HepG2 (cell line): ENCODE measurements around the gene ADRA2B. TPM values are rescaled to one million over a fixed set of nuclear protein-coding genes. Genes with fewer than 3 reads are reported as not detected.
A peak's percentile ranks its signal among the peaks of the same experiment; 100 is the strongest.
"Not testable (repeated sequence)": the region's sequence is repeated elsewhere in the genome, so short reads cannot be mapped to it uniquely, and the experiment has no call there.

ENCODE experiments used
- ATAC-seq: fragments of 200-7000 bp; cut with Tn5 transposase; 3 replicates; pipeline ENCODE4 v1.9.1; 2020; ENCODE audit warnings: mild to moderate bottlenecking, moderate library complexity
- BruUV-seq: library from RNA; stranded (reverse); fragments of 400-500 nt; replicated peaks from 2 replicates; lab custom pipeline; 2021; lab: Mats Ljungman, UMichigan
- CTCF ChIA-PET: fragments of 300-600 bp; formaldehyde crosslinking; extraction: SDS; loops from one replicate; lab custom pipeline; 2021; ENCODE audit warnings: low total read pairs, inconsistent platforms, low intra/inter-chr PET ratio; lab: Yijun Ruan, JAX
- POLR2A ChIA-PET: fragments of 350-600 bp; sonication (Branson Sonifier 250); formaldehyde crosslinking; loops from one replicate; lab custom pipeline; 2020; ENCODE audit warnings: antibody characterized with exemption, inconsistent platforms; lab: Yijun Ruan, JAX
- DNase-seq: peaks from one replicate; pipeline ENCODE4 v3.0.0-alpha.2; 2015; ENCODE audit warnings: low spot score
- FAIRE-seq: peaks from 3 replicates; lab custom pipeline; 2011; peaks lifted over from hg19 to GRCh38; lab: Jason Lieb, UNC
- H2AFZ ChIP-seq: one replicate; pipeline ENCODE4 v1.6.1; 2011; ENCODE audit warnings: low read length, inconsistent platforms
- H3K27ac ChIP-seq: fragments of 300-600 bp; 3 replicates; pipeline ENCODE4 v1.8.0; 2011; ENCODE audit warnings: mixed run types, mild to moderate bottlenecking, mixed read lengths, low read length, inconsistent platforms; ENCODE audit not compliant: insufficient read depth; ENCODE audit errors: extremely low read length
- H3K27me3 ChIP-seq, 2 experiments: fragments of 200-600 bp in 1 of 2; 2 replicates in 1 of 2; 3 replicates in 1 of 2; pipeline versions ENCODE4 v1.6.0 to v1.8.0; 2011; ENCODE audit warnings: low read length in 2 of 2, mild to moderate bottlenecking in 2 of 2, moderate library complexity in 2 of 2, inconsistent platforms in 1 of 2; ENCODE audit not compliant: insufficient read depth in 2 of 2, control insufficient read depth in 1 of 2
- H3K36me3 ChIP-seq, 2 experiments: fragments of 200-600 bp in 1 of 2; replicated peaks in 1 of 2; 2 replicates in 1 of 2; 3 replicates in 1 of 2; pipeline versions ENCODE4 v1.5.1 to v1.8.0; 2011; ENCODE audit warnings: low read length in 2 of 2, inconsistent platforms in 1 of 2; ENCODE audit not compliant: insufficient read depth in 2 of 2, control insufficient read depth in 1 of 2
- H3K4me1 ChIP-seq: 2 replicates; pipeline ENCODE4 v1.5.1; 2012; ENCODE audit warnings: low read length, inconsistent platforms; ENCODE audit not compliant: insufficient read depth
- H3K4me2 ChIP-seq: 2 replicates; pipeline ENCODE4 v1.6.0; 2011; ENCODE audit warnings: low read depth, low read length, inconsistent platforms
- H3K4me3 ChIP-seq, 3 experiments: fragments of 200-600 bp in 1 of 3; sonication (generic), shearing (Covaris generic) in 1 of 3; replicated peaks in 1 of 3; 2 replicates each; pipeline ENCODE4 v1.5.1; 2011 to 2016; ENCODE audit warnings: low read length in 3 of 3, inconsistent platforms in 2 of 3, low read depth in 2 of 3, mild to moderate bottlenecking in 2 of 3, control low read depth in 1 of 3, mixed read lengths in 1 of 3; ENCODE audit not compliant: insufficient read depth in 1 of 3
- H3K79me2 ChIP-seq: one replicate; pipeline ENCODE4 v1.6.1; 2011; ENCODE audit warnings: low read length, inconsistent platforms; ENCODE audit not compliant: insufficient read depth
- H3K9ac ChIP-seq: 2 replicates; pipeline ENCODE4 v1.6.0; 2011; ENCODE audit warnings: mild to moderate bottlenecking, low read depth, low read length, inconsistent platforms; ENCODE audit not compliant: insufficient read depth
- H3K9me3 ChIP-seq: 2 replicates; pipeline ENCODE4 v1.5.1; 2012; ENCODE audit warnings: mild to moderate bottlenecking, low read length
- H4K20me1 ChIP-seq: 2 replicates; pipeline ENCODE4 v1.6.0; 2011; ENCODE audit warnings: inconsistent platforms, mild to moderate bottlenecking, low read length, moderate library complexity; ENCODE audit not compliant: insufficient read depth
- CTCF ChIP-seq: sonication (generic); formaldehyde crosslinking; IDR thresholded peaks from 2 replicates; pipeline ENCODE4 v1.5.0; 2020; ENCODE audit warnings: mild to moderate bottlenecking, missing genetic modification reagents, moderate library complexity
- WGBS: methylation state at CpG from one replicate; pipeline ENCODE4 v1.1.6; 2017; ENCODE audit warnings: low lambda C conversion rate; 5-methylcytosine and 5-hydroxymethylcytosine counted together
- in situ Hi-C: cut with HindIII; loops from 2 replicates; pipeline ENCODE4 v1.10.0; 2017; ENCODE audit warnings: low pct_unique_long_range_greater_than_20kb; ENCODE audit not compliant: extremely low pct_ligation_motif_present
- intact Hi-C: fragments of 100-400 bp; cut with micrococcal nuclease; formaldehyde crosslinking; loops from one replicate; pipeline ENCODE4 v1.10.0; 2022; ENCODE audit not compliant: unreplicated experiment
- polyA plus RNA-seq, 8 experiments: library from polyadenylated mRNA; depleted of rRNA in 3 of 8; stranded (reverse) in 7 of 8; unstranded in 1 of 8; fragments of >200 nt; fragmentation: Illumina TruSeq in 4 of 8; extraction: Trizol in 4 of 8; gene quantifications; 2 replicates each; pipeline versions ENCODE4 v1.2.1 to v1.2.3, GENCODE V29; 2011 to 2016; ENCODE audit warnings: low read depth in 4 of 8, missing spikeins in 1 of 8, mixed read lengths in 1 of 8; ENCODE audit not compliant: insufficient read depth in 1 of 8
- total RNA-seq, 5 experiments: library from RNA; depleted of rRNA; stranded (reverse); fragments of >200 nt; fragmentation: Illumina TruSeq; extraction: Trizol; gene quantifications; 2 replicates each; pipeline ENCODE4 v1.2.3, GENCODE V29; 2016; ENCODE audit warnings: low read depth in 1 of 5

ADRA2B gene
- total and polyA plus RNA-seq, 2 of the 13 experiments (the other 11 are each of a cell fraction or from before 2014, with no cell fraction given) = not detected

DNA sequence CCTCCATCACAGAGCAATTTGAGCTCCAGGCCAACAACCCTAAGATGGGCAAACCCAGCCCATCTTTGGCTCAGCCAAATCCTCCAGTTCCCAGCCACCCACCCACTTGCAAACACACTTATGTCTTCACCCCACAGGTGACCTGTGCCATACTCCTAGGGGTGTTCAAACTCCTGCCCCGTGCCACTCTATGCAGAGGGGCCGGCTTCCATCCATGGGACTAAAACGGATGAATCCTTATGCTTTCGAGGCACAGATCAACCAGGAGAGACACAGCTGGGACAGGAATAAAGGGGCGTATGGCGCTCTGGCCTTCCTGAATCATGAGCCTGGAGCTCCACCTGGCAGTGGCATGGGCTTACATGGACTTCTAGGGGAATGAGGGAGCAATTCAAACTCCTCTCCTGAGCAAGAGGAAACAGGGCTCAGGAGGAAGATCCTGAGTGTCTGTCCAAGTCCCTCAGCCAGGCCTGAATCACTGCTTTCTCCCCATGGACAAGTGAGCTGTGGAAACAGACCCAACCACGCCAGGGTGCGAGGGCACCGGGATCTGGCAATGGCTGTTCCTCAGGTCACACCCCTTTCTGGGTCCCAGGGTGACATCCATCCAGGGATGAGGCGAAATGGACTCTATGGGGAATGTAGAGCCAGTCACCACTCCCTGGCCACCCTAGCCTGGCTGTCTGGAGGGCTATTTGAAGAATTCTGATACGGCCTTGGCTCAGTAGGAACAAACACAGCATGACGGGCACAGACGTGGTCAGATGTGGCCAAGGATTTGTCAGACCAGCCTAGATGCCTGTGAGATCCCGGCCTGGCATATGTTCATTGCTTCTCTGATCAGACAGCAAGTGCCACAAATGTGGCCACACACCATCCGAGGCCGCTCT is 45.0 kb downstream of the ADRA2B start:
- CTCF ChIA-PET, H3K9me3 ChIP-seq, POLR2A ChIA-PET, H4K20me1 ChIP-seq, DNase-seq, ATAC-seq, intact Hi-C loops, BruUV-seq, H3K27me3 ChIP-seq, H3K4me3 ChIP-seq, H3K4me2 ChIP-seq, H3K79me2 ChIP-seq, H3K9ac ChIP-seq, H3K36me3 ChIP-seq, FAIRE-seq, H3K27ac ChIP-seq, H2AFZ ChIP-seq: not testable (repeated sequence)
- TF ChIP-seq CTCF (CRISPR knock-in tag) = 0 out of 2 replicates have a peak, but pooled peaks have one; percentile 5
- H3K4me1 ChIP-seq = peaks cover 35% of the 10 kb centered on the region
- in situ Hi-C loops = loop anchor here (25.0 kb wide), 1 partner anchor 1591 kb away; the partner anchor contains the start of genes ACTR1B and C2orf92
- 71% methylated on average over 12 of the region's 16 CpGs for WGBS

DNA sequence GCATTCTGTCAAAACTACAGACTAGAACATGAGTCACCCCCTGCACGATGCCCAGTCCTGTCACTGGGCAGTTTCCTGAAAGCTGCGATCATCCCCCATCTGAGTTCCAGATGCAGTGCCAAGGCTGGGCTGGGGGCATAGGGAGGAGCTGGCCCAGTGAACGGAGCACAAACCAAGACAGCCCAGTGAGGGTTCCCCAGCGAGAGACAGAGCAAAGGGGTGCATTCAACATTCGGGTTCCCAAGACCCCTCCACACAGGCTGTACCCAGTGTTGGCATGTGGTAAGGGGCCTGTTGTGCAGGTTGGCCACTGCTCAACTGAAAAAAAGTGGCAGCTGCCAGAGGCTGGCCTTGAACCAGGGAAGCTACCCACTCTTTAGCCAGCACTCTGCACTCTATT is 46.0 kb downstream of the ADRA2B start:
- intact Hi-C loops, FAIRE-seq, H4K20me1 ChIP-seq, BruUV-seq, H3K27me3 ChIP-seq, CTCF ChIA-PET, H3K27ac ChIP-seq, H3K4me3 ChIP-seq, H3K36me3 ChIP-seq, POLR2A ChIA-PET, DNase-seq, H3K79me2 ChIP-seq, H2AFZ ChIP-seq, ATAC-seq, H3K9ac ChIP-seq, H3K4me2 ChIP-seq, H3K9me3 ChIP-seq: not testable (repeated sequence)
- in situ Hi-C loops = loop anchor here (25.0 kb wide), 1 partner anchor 1592 kb away; the partner anchor contains the start of genes ACTR1B and C2orf92
- peaks cover 45% of the 10 kb centered on the region for H3K4me1 ChIP-seq
- WGBS = 85% methylated on average over 5 of the region's 5 CpGs
